Hepatocyte (in vitro differentiated cells): ENCODE results near the gene RFPL2.

Experiments used
- EZH2 ChIP-seq: fragments of 200-600 bp; sonication (generic); IDR thresholded peaks from 2 replicates; pipeline ENCODE4 v1.6.1; 2016; ENCODE audit warnings: antibody characterized with exemption, mild to moderate bottlenecking, borderline replicate concordance
- EZH2phosphoT487 ChIP-seq: fragments of 200-600 bp; sonication (generic); IDR thresholded peaks from one replicate; pipeline ENCODE4 v1.6.1; 2018; ENCODE audit warnings: antibody characterized with exemption, mild to moderate bottlenecking, low read depth, moderate library complexity; ENCODE audit not compliant: unreplicated experiment, severe bottlenecking
- TF ChIP-seq, protein P1 (sequence below): fragments of 200-600 bp; sonication (generic); IDR thresholded peaks from 2 replicates; pipeline ENCODE4 v1.5.1; 2016; ENCODE audit warnings: antibody characterized with exemption, mild to moderate bottlenecking; ENCODE audit not compliant: poor library complexity

- TF ChIP-seq, protein P1, sequence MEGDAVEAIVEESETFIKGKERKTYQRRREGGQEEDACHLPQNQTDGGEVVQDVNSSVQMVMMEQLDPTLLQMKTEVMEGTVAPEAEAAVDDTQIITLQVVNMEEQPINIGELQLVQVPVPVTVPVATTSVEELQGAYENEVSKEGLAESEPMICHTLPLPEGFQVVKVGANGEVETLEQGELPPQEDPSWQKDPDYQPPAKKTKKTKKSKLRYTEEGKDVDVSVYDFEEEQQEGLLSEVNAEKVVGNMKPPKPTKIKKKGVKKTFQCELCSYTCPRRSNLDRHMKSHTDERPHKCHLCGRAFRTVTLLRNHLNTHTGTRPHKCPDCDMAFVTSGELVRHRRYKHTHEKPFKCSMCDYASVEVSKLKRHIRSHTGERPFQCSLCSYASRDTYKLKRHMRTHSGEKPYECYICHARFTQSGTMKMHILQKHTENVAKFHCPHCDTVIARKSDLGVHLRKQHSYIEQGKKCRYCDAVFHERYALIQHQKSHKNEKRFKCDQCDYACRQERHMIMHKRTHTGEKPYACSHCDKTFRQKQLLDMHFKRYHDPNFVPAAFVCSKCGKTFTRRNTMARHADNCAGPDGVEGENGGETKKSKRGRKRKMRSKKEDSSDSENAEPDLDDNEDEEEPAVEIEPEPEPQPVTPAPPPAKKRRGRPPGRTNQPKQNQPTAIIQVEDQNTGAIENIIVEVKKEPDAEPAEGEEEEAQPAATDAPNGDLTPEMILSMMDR = no peak
- TF ChIP-seq EZH2phosphoT487 (no peak), EZH2 (no peak)
Observed at GRCh38 chr22:32233091-32233490, 28.2 kb upstream of the RFPL2 start.
